ENCODE results near the gene CYP19A1.

DNA sequence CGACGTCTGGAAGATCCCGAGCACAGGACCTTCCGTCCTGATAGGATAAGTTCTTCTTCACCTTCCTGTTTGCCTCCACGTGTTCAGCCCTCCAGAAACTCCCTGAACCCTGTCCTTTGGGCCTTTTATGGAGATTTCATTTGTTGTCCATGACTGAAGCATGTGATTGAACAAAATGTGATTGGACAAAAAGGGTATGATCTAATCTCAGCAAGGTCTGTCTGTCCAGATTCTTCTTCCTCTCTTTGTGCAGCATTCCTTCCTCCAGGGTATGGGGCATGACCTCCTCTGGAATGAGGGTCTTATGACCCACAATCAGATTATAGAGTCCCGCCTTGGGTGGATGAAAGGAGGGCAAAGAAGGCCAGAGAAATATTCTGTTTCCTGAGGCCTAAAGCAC lies at the start of gene CYP19A1:
- no peak for TF ChIP-seq GATA2 (IDR thresholded peaks at IDR 0.05; ENCODE audit: low read depth, low read length)
- no peak for TF ChIP-seq GATA3 (IDR thresholded peaks at IDR 0.05; ENCODE audit: low read depth, low read length)
